Liver (tissue), 9 donors: ENCODE measurements around the gene RBMS3. TPM values are rescaled to one million over a fixed set of nuclear protein-coding genes. Genes with fewer than 3 reads are reported as not detected.

Source experiments
- DNase-seq: peaks from one replicate; pipeline ENCODE4 v3.0.0-alpha.2; 2017; ENCODE audit warnings: low spot score
- H3K27ac ChIP-seq, 2 donors: one replicate each; pipeline ENCODE4 v1.7.0; 2013; ENCODE audit warnings: inconsistent platforms in 2 of 2, low read length in 2 of 2, control low read depth in 1 of 2, low read depth in 1 of 2, mild to moderate bottlenecking in 1 of 2
- H3K27me3 ChIP-seq, 4 donors: one replicate each; pipeline versions ENCODE4 v1.6.1 to v1.7.0; 2013; ENCODE audit warnings: low read length in 3 of 4, inconsistent platforms in 1 of 4, mild to moderate bottlenecking in 1 of 4, moderate library complexity in 1 of 4; ENCODE audit not compliant: control insufficient read depth in 4 of 4, insufficient read depth in 4 of 4
- H3K36me3 ChIP-seq, 4 donors: one replicate each; pipeline versions ENCODE4 v1.6.1 to v1.7.0; 2013; ENCODE audit warnings: low read length in 3 of 4, mild to moderate bottlenecking in 3 of 4, low read depth in 1 of 4, moderate library complexity in 1 of 4; ENCODE audit not compliant: control insufficient read depth in 4 of 4, insufficient read depth in 3 of 4
- H3K4me1 ChIP-seq, 4 donors: one replicate each; pipeline versions ENCODE4 v1.6.1 to v1.7.0; 2013; ENCODE audit warnings: low read length in 3 of 4, mild to moderate bottlenecking in 3 of 4, moderate library complexity in 1 of 4; ENCODE audit not compliant: control insufficient read depth in 4 of 4, insufficient read depth in 4 of 4
- H3K4me3 ChIP-seq, 3 donors: one replicate each; pipeline versions ENCODE4 v1.6.1 to v1.7.0; 2013; ENCODE audit warnings: low read length in 3 of 3, control low read depth in 1 of 3, low read depth in 1 of 3, mild to moderate bottlenecking in 1 of 3
- H3K9ac ChIP-seq, 2 donors: one replicate each; pipeline ENCODE4 v1.7.0; 2013; ENCODE audit warnings: low read length in 2 of 2, mild to moderate bottlenecking in 2 of 2, moderate library complexity in 2 of 2, control low read depth in 1 of 2, low read depth in 1 of 2
- H3K9me3 ChIP-seq, 4 donors: one replicate each; pipeline versions ENCODE4 v1.6.1 to v1.7.0; 2013; ENCODE audit warnings: low read length in 3 of 4; ENCODE audit not compliant: control insufficient read depth in 4 of 4
- ATF3 ChIP-seq: IDR thresholded peaks from 2 replicates; pipeline ENCODE4 v1.6.1; 2016; ENCODE audit warnings: antibody characterized with exemption
- CTCF ChIP-seq: fragments of 150-350 bp; IDR thresholded peaks from 2 replicates; pipeline ENCODE4 v1.5.1; 2017; ENCODE audit warnings: improper control_type of control experiment, low read depth, low read length; ENCODE audit not compliant: missing input control
- EGR1 ChIP-seq, 2 donors: IDR thresholded peaks; 2 replicates each; pipeline ENCODE4 v1.6.1; 2016 to 2018; ENCODE audit warnings: antibody characterized with exemption in 2 of 2, low read depth in 2 of 2
- FOXA1 ChIP-seq: IDR thresholded peaks from 2 replicates; pipeline ENCODE4 v1.6.1; 2016; ENCODE audit warnings: antibody characterized with exemption
- FOXA2 ChIP-seq: IDR thresholded peaks from 2 replicates; pipeline ENCODE4 v1.6.1; 2016; ENCODE audit warnings: antibody characterized with exemption
- GABPA ChIP-seq, 2 donors: IDR thresholded peaks in 1 of 2; conservative IDR thresholded peaks in 1 of 2; 2 replicates each; pipeline ENCODE4 v1.6.1; 2016; ENCODE audit warnings: antibody characterized with exemption in 2 of 2, mild to moderate bottlenecking in 1 of 2, moderate library complexity in 1 of 2
- HNF4A ChIP-seq, 2 donors: conservative IDR thresholded peaks; 2 replicates each; pipeline ENCODE4 v1.6.1; 2016; ENCODE audit warnings: antibody characterized with exemption in 2 of 2, mild to moderate bottlenecking in 2 of 2
- HNF4G ChIP-seq: IDR thresholded peaks from 2 replicates; pipeline ENCODE4 v1.6.1; 2016; ENCODE audit warnings: antibody characterized with exemption
- JUND ChIP-seq, 2 donors: IDR thresholded peaks; 2 replicates each; pipeline ENCODE4 v1.6.1; 2016; ENCODE audit warnings: antibody characterized with exemption in 2 of 2
- MAX ChIP-seq: IDR thresholded peaks from 2 replicates; pipeline ENCODE4 v1.6.1; 2016; ENCODE audit warnings: antibody characterized with exemption
- NR2F2 ChIP-seq: IDR thresholded peaks from 2 replicates; pipeline ENCODE4 v1.6.1; 2016; ENCODE audit warnings: antibody characterized with exemption
- RAD21 ChIP-seq, 2 donors: IDR thresholded peaks; 2 replicates each; pipeline ENCODE4 v1.6.1; 2016; ENCODE audit warnings: antibody characterized with exemption in 2 of 2, mild to moderate bottlenecking in 2 of 2
- REST ChIP-seq: IDR thresholded peaks from 2 replicates; pipeline ENCODE4 v1.6.1; 2016; ENCODE audit warnings: antibody characterized with exemption, mild to moderate bottlenecking
- RXRA ChIP-seq, 2 donors: IDR thresholded peaks; 2 replicates each; pipeline ENCODE4 v1.6.1; 2017 to 2018; ENCODE audit warnings: antibody characterized with exemption in 2 of 2, mild to moderate bottlenecking in 1 of 2
- SP1 ChIP-seq: IDR thresholded peaks from 2 replicates; pipeline ENCODE4 v1.6.1; 2018; ENCODE audit warnings: antibody characterized with exemption, mild to moderate bottlenecking
- TAF1 ChIP-seq: conservative IDR thresholded peaks from 2 replicates; pipeline ENCODE4 v1.6.1; 2016; ENCODE audit warnings: antibody characterized with exemption, mild to moderate bottlenecking
- YY1 ChIP-seq: IDR thresholded peaks from 2 replicates; pipeline ENCODE4 v1.6.1; 2016; ENCODE audit warnings: antibody characterized with exemption, mild to moderate bottlenecking
- ZBTB33 ChIP-seq: IDR thresholded peaks from 2 replicates; pipeline ENCODE4 v1.6.1; 2016; ENCODE audit warnings: antibody characterized with exemption
- WGBS: extraction: QIAGEN DNeasy Blood & Tissue Kit; methylation state at CpG from one replicate; pipeline ENCODE4 v1.1.7; 2013; 5-methylcytosine and 5-hydroxymethylcytosine counted together
- polyA plus RNA-seq, 2 donors: library from polyadenylated mRNA; stranded (reverse) in 1 of 2; unstranded in 1 of 2; fragments of 200-250 nt in 1 of 2; fragments of >200 nt in 1 of 2; fragmentation: Nextera tagmentation in 1 of 2; extraction: Ambion mirVana in 1 of 2; gene quantifications; one replicate each; pipeline versions ENCODE4 v1.2.1 to v1.2.3, GENCODE V29; 2013 to 2015
- total RNA-seq, 2 donors: library from RNA; depleted of rRNA; stranded (reverse); fragments of >200 nt; gene quantifications; one replicate each; pipeline ENCODE4 v1.2.3, GENCODE V29; 2014
- donor health status: healthy.
- donor health status: healthy.
- donor health status: healthy.
- donor health status: healthy.
- donor health status: healthy.

The RBMS3 gene
- total and polyA plus RNA-seq, 4 donors, result 1.2 to 14.9 (median 9.3) TPM

GRCh38 chr3:29545615-29546014 lies 264.7 kb downstream of the RBMS3 start (continued):
- no peak for TF ChIP-seq ATF3

- H3K9ac ChIP-seq, result no peak overlapping the region
- H3K36me3 ChIP-seq, result no peaks in the 10 kb centered on the region
- no peak overlapping the region for H3K4me3 ChIP-seq
- no peak overlapping the region for H3K27ac ChIP-seq
- no peaks in the 10 kb centered on the region for H3K4me1 ChIP-seq
- no peaks in the 10 kb centered on the region for H3K9me3 ChIP-seq
- no peak for DNase-seq
- TF ChIP-seq RXRA (IDR thresholded peaks at IDR 0.05) (no peak), ZBTB33 (no peak), FOXA1 (no peak), ATF3 (no peak), NR2F2 (no peak), JUND (IDR thresholded peaks at IDR 0.05) (no peak), FOXA2 (no peak)
- 58% methylated on average over 3 of the region's 3 CpGs for WGBS
- no peaks in the 10 kb centered on the region for H3K27me3 ChIP-seq
These were observed 271.2 kb downstream of the RBMS3 start for GRCh38 chr3:29552051-29552450.

GRCh38 chr3:29554566-29554965 lies 273.7 kb downstream of the RBMS3 start:
- Histone ChIP-seq H3K4me3 (no peak overlapping the region), H3K27me3 (peaks cover 0 to 3% (median 0%) of the 10 kb centered on the region in 4 donors), H3K4me1 (no peaks in the 10 kb centered on the region), H3K9me3 (no peaks in the 10 kb centered on the region), H3K36me3 (no peaks in the 10 kb centered on the region), H3K9ac (no peak overlapping the region), H3K27ac (no peak overlapping the region)
- TF ChIP-seq FOXA1 (no peak), YY1 (no peak), FOXA2 (no peak), JUND (IDR thresholded peaks at IDR 0.05) (no peak), CTCF (no peak), ATF3 (no peak), REST (no peak), MAX (no peak), RAD21 (IDR thresholded peaks at IDR 0.05) (no peak), NR2F2 (no peak), HNF4A (conservative IDR thresholded peaks at IDR 0.05) (no peak), SP1 (no peak), RXRA (IDR thresholded peaks at IDR 0.05) (no peak), ZBTB33 (no peak), EGR1 (IDR thresholded peaks at IDR 0.05; ENCODE audit: low read depth in 2 of 2) (no peak), GABPA (IDR thresholded peaks at IDR 0.05 in 1 of 2, conservative IDR thresholded peaks at IDR 0.05 in 1 of 2) (no peak), HNF4G (no peak), TAF1 (no peak)
- WGBS, result 73% methylated on average over 2 of the region's 2 CpGs
- no peak for DNase-seq
